ENCODE measurements around the gene RET. TPM values are rescaled to one million over a fixed set of nuclear protein-coding genes. Genes with fewer than 3 reads are reported as not detected.

The RET gene
- total and polyA plus RNA-seq, 2 of the 8 experiments (the other 6 are each of a cell fraction or from before 2014, with no cell fraction given): 6.7 to 8.4 TPM

GRCh38 chr10:43044448-43044921 lies 32.4 kb upstream of the RET start:
- Histone ChIP-seq H2BK5ac (ENCODE audit: low read depth, low read length) (no peak overlapping the region; the same call in 1 of the 2 replicates), H2BK15ac (ENCODE audit: low read length) (no peak overlapping the region), H3K36me3 (ENCODE audit: control insufficient read depth in 2 of 4, insufficient read depth in 4 of 4, low read length in 3 of 4) (no peaks in the 10 kb centered on the region), H3K23me2 (ENCODE audit: low read depth, low read length) (no peaks in the 10 kb centered on the region), H3K4me3 (ENCODE audit: extremely low read depth in 1 of 4, insufficient read depth in 2 of 4, low read depth in 3 of 4, low read length in 4 of 4) (no peak overlapping the region), H4K91ac (replicated peaks; ENCODE audit: insufficient read length, low read length) (no peak overlapping the region), H4K8ac (ENCODE audit: extremely low read depth, insufficient read depth, low read length) (no peak overlapping the region), H3K9me3 (ENCODE audit: insufficient read depth in 2 of 2, low read depth in 1 of 2, low read length in 1 of 2) (no peaks in the 10 kb centered on the region), H2AFZ (ENCODE audit: low read length) (no peak overlapping the region), H3K23ac (ENCODE audit: insufficient read length) (no peak overlapping the region), H4K5ac (ENCODE audit: insufficient read length, low read depth, low read length) (no peak overlapping the region), H3K27me3 (replicated peaks in 1 of 4; ENCODE audit: control insufficient read depth in 3 of 4, extremely low read depth in 1 of 4, insufficient read depth in 3 of 4, low read length in 3 of 4) (no peaks in the 10 kb centered on the region), H3K14ac (ENCODE audit: insufficient read length) (no peak overlapping the region), H4K20me1 (replicated peaks in 1 of 2; ENCODE audit: control insufficient read depth in 1 of 2, insufficient read depth in 2 of 2, low read length in 2 of 2) (no peaks in the 10 kb centered on the region), H2BK20ac (ENCODE audit: low read length) (no peak overlapping the region), H3K18ac (ENCODE audit: extremely low read depth, low read length) (no peak overlapping the region; the same call in 1 of the 2 replicates), H3K4ac (replicated peaks; ENCODE audit: insufficient read length, low read depth, low read length) (no peak overlapping the region), H3K79me2 (ENCODE audit: control insufficient read depth in 1 of 2, insufficient read depth in 2 of 2, low read length in 2 of 2) (no peaks in the 10 kb centered on the region), H2AK5ac (ENCODE audit: low read depth, low read length) (no peak overlapping the region), H3K9ac (replicated peaks in 1 of 4; ENCODE audit: extremely low read depth in 1 of 4, low read depth in 3 of 4, low read length in 3 of 4) (no peak overlapping the region), H3K56ac (replicated peaks; ENCODE audit: insufficient read length, low read depth, low read length) (no peak overlapping the region), H2BK12ac (ENCODE audit: low read depth, low read length) (no peak overlapping the region), H3K4me1 (replicated peaks in 1 of 4; ENCODE audit: control insufficient read depth in 3 of 4, insufficient read depth in 4 of 4, low read length in 3 of 4) (peaks cover 0 to 26% (median 11%) of the 10 kb centered on the region in 4 experiments; a peak in 6 of 7 replicates), H2BK120ac (replicated peaks; ENCODE audit: low read depth, low read length) (no peak overlapping the region), H3K4me2 (ENCODE audit: insufficient read depth in 1 of 2, low read depth in 2 of 2, low read length in 2 of 2) (no peak overlapping the region), H3K79me1 (ENCODE audit: low read depth, low read length) (no peaks in the 10 kb centered on the region), H3K27ac (ENCODE audit: low read depth, low read length) (no peak overlapping the region)
- DNase-seq (ENCODE audit: low read depth in 1 of 2, low spot score in 2 of 2) (peak in 1 of 2 experiments; percentile 50), FAIRE-seq (no peak)
- ChIA-PET CTCF (ENCODE audit: partially characterized antibody) (interaction anchor here (1.1 to 2.2 kb wide), 7 partner anchors 9 to 179 kb away, joined by 3 to 9 read pairs (median 5); no protein-coding TSS in a partner anchor), POLR2A (ENCODE audit: partially characterized antibody) (interaction anchor here (1.1 to 1.2 kb wide), 2 partner anchors 9 to 18 kb away, joined by 3 read pairs; no protein-coding TSS in a partner anchor)
- WGBS, 2 experiments (ENCODE audit: extremely low coverage in 1 of 2, insufficient coverage in 1 of 2, insufficient read length in 1 of 2, insufficient replicate concordance in 2 of 2, low coverage in 1 of 2, low lambda C conversion rate in 2 of 2, missing lambda C conversion rate in 1 of 2): 84% methylated on average over 4 of the region's 10 CpGs; no CpG with 5 or more reads in 1 of the 2 experiments
- TF ChIP-seq ASH2L (IDR thresholded peaks at IDR 0.05; ENCODE audit: low read length) (no peak), TEAD4 (IDR thresholded peaks at IDR 0.05; ENCODE audit: low read depth, low read length) (no peak), CEBPB (IDR thresholded peaks at IDR 0.05; ENCODE audit: low read depth, low read length) (no peak), SIN3A (conservative IDR thresholded peaks at IDR 0.05 in 1 of 2, IDR thresholded peaks at IDR 0.05 in 1 of 2; ENCODE audit: low read depth in 1 of 2, low read length in 2 of 2) (no peak), CTCF (IDR thresholded peaks at IDR 0.05; ENCODE audit: control extremely low read depth in 1 of 3, insufficient read depth in 1 of 3, low read depth in 1 of 3, low read length in 3 of 3) (no peak)

Measured in H1 (cell line).